GM12891 (cell line): ENCODE results near the gene EHBP1.

Experiments used
- POLR2AphosphoS5 ChIP-seq: IDR thresholded peaks from 2 replicates; pipeline ENCODE4 v1.6.1; 2011; ENCODE audit warnings: low read depth, low read length, control low read depth
- TAF1 ChIP-seq: IDR thresholded peaks from 2 replicates; pipeline ENCODE4 v1.6.1; 2011; ENCODE audit warnings: low read depth, low read length, control low read depth

DNA sequence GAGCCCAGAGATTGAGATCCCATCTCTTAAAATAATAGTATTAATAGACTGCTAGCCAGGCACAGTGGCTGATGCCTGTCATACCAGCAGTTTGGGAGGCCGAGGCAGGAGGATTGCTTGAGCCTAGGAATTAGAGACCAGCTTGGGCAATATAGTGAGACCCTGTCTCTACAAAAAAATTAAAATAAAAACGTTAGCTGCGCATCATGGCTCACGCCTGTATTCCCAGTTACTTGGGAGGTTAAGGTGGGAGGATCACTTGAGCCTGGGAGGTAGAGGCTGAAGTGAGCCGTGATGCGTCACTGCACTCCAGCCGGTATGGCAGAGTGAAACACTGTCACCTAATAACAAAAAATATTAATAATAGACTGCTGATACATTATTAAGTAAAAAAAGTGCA is 178.1 kb downstream of the EHBP1 start:
- TF ChIP-seq TAF1, result no peak
- TF ChIP-seq POLR2AphosphoS5, result no peak
